ENCODE measurements around the gene PPP1R18. TPM values are rescaled to one million over a fixed set of nuclear protein-coding genes. Genes with fewer than 3 reads are reported as not detected.

Gene PPP1R18
- total RNA-seq, 1 experiment from 2014 or later = 33.6 TPM

- TF ChIP-seq, protein P1, sequence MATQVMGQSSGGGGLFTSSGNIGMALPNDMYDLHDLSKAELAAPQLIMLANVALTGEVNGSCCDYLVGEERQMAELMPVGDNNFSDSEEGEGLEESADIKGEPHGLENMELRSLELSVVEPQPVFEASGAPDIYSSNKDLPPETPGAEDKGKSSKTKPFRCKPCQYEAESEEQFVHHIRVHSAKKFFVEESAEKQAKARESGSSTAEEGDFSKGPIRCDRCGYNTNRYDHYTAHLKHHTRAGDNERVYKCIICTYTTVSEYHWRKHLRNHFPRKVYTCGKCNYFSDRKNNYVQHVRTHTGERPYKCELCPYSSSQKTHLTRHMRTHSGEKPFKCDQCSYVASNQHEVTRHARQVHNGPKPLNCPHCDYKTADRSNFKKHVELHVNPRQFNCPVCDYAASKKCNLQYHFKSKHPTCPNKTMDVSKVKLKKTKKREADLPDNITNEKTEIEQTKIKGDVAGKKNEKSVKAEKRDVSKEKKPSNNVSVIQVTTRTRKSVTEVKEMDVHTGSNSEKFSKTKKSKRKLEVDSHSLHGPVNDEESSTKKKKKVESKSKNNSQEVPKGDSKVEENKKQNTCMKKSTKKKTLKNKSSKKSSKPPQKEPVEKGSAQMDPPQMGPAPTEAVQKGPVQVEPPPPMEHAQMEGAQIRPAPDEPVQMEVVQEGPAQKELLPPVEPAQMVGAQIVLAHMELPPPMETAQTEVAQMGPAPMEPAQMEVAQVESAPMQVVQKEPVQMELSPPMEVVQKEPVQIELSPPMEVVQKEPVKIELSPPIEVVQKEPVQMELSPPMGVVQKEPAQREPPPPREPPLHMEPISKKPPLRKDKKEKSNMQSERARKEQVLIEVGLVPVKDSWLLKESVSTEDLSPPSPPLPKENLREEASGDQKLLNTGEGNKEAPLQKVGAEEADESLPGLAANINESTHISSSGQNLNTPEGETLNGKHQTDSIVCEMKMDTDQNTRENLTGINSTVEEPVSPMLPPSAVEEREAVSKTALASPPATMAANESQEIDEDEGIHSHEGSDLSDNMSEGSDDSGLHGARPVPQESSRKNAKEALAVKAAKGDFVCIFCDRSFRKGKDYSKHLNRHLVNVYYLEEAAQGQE (IDR thresholded peaks at IDR 0.05; ENCODE audit: low read depth) = no peak
- TF ChIP-seq TCF7L2 (IDR thresholded peaks at IDR 0.05; ENCODE audit: borderline replicate concordance, extremely low read depth, insufficient read depth, insufficient read length) = no peak
- no peak for TF ChIP-seq ZNF274 (IDR thresholded peaks at IDR 0.05; ENCODE audit: low read depth, low read length)
- peak; percentile 81 for TF ChIP-seq ZFX (IDR thresholded peaks at IDR 0.05)
- TF ChIP-seq CTCF (IDR thresholded peaks at IDR 0.05 in 2 of 3, conservative IDR thresholded peaks at IDR 0.05 in 1 of 3; ENCODE audit: borderline replicate concordance in 1 of 3, insufficient read depth in 1 of 3, low read depth in 2 of 3, low read length in 2 of 3) = no peak
- no peak for TF ChIP-seq ATF3 (IDR thresholded peaks at IDR 0.05)
- no peak for TF ChIP-seq CEBPB (IDR thresholded peaks at IDR 0.05; ENCODE audit: low read depth)
These were observed 39.0 kb downstream of the PPP1R18 start (continued) for GRCh38 chr6:30647242-30648116.

Data from HCT116 (cell line).